B cell (primary cell): ENCODE measurements around the gene AQP6.

Experiments
- EZH2 ChIP-seq: IDR thresholded peaks from 2 replicates; pipeline ENCODE4 v1.6.1; 2012; ENCODE audit warnings: borderline replicate concordance, low read depth, mild to moderate bottlenecking, moderate library complexity, low read length; ENCODE audit not compliant: insufficient read depth, poor library complexity, severe bottlenecking
- TF ChIP-seq, protein P1 (sequence below): fragments of 200-600 bp; IDR thresholded peaks from one replicate; pipeline ENCODE4 v1.8.0; 2022; ENCODE audit warnings: antibody characterized with exemption, mild to moderate bottlenecking

DNA sequence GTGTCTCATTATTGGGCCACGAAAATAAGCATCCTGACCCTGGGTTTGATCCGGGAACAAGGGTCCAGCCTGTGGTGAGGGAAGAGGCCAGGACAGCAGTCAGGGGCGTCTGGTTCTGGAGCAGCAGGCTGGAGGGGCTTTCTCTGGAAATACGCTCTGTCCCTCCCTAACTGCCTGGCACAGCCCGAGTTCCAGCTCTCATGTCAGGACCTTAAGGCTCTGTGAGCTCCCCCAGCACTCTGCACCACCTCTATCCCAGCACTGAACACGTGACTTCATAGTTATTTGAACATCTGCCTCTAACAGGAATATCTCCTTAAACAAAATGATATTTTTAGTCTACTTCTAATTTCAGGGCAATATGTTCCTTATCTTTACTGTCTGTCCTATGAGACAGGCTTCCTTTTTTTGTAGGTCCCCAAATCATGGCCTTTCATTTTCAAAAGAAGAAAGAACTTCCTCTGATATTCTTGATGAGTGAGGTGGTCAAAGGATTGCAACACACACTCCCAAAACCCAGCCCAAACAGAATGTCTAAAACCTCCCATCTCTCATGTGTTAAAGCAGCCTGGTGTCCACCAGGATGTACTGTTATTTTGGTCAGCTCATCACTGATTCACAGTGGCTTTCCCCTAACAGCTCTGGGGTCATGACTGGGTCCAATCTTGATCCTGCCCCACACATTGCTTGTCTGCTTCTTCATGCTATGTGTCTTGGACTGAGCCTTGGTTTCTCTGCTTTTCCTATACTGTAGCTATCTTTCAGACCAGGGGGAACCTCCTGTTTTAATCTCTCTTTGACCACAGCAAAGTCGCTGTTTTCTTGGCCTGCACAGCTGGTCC lies 9.7 kb downstream of the AQP6 start:
- TF ChIP-seq, protein P1, sequence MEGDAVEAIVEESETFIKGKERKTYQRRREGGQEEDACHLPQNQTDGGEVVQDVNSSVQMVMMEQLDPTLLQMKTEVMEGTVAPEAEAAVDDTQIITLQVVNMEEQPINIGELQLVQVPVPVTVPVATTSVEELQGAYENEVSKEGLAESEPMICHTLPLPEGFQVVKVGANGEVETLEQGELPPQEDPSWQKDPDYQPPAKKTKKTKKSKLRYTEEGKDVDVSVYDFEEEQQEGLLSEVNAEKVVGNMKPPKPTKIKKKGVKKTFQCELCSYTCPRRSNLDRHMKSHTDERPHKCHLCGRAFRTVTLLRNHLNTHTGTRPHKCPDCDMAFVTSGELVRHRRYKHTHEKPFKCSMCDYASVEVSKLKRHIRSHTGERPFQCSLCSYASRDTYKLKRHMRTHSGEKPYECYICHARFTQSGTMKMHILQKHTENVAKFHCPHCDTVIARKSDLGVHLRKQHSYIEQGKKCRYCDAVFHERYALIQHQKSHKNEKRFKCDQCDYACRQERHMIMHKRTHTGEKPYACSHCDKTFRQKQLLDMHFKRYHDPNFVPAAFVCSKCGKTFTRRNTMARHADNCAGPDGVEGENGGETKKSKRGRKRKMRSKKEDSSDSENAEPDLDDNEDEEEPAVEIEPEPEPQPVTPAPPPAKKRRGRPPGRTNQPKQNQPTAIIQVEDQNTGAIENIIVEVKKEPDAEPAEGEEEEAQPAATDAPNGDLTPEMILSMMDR: no peak
- TF ChIP-seq EZH2: no peak
